IMR-90 (cell line): ENCODE data around the gene STX19. TPM values are rescaled to one million over a fixed set of nuclear protein-coding genes. Genes with fewer than 3 reads are reported as not detected.

Source experiments
- ATAC-seq: fragments of 200-7000 bp; cut with Tn5 transposase; 2 replicates; pipeline ENCODE4 v1.9.1; 2020; ENCODE audit warnings: low read depth, mild to moderate bottlenecking, moderate library complexity
- BruUV-seq: library from RNA; stranded (reverse); fragments of 400-500 nt; replicated peaks from 2 replicates; lab custom pipeline; 2021; lab: Mats Ljungman, UMichigan
- CTCF ChIA-PET: fragments of 300-600 bp; formaldehyde crosslinking; extraction: SDS; loops from one replicate; lab custom pipeline; 2021; ENCODE audit warnings: antibody characterized with exemption; lab: Yijun Ruan, JAX
- POLR2A ChIA-PET: fragments of 300-600 bp; sonication (Branson Sonifier 250); formaldehyde crosslinking; loops from one replicate; lab custom pipeline; 2022; ENCODE audit warnings: antibody characterized with exemption; ENCODE audit not compliant: unreplicated experiment; lab: Charles Lee
- DNase-seq: peaks from one replicate; pipeline ENCODE4 v3.0.0; 2013
- H2AFZ ChIP-seq: replicated peaks from 2 replicates; pipeline ENCODE3; 2013; ENCODE audit warnings: low read length, mild to moderate bottlenecking; ENCODE audit not compliant: poor library complexity
- H2AK5ac ChIP-seq: 2 replicates; pipeline ENCODE4 v1.6.1; 2013; ENCODE audit warnings: low read depth, low read length, inconsistent platforms
- H2AK9ac ChIP-seq: replicated peaks from 2 replicates; pipeline ENCODE3; 2013; ENCODE audit warnings: mild to moderate bottlenecking, low read depth, low read length, moderate library complexity; ENCODE audit not compliant: poor library complexity
- H2BK120ac ChIP-seq: 2 replicates; pipeline ENCODE4 v1.6.1; 2013; ENCODE audit warnings: low read depth, low read length, inconsistent platforms
- H2BK15ac ChIP-seq: 3 replicates; pipeline ENCODE4 v1.6.1; 2013; ENCODE audit warnings: low read depth, low read length, inconsistent platforms
- H2BK20ac ChIP-seq: 2 replicates; pipeline ENCODE4 v1.6.1; 2013; ENCODE audit warnings: low read depth, mild to moderate bottlenecking, inconsistent platforms, low read length, moderate library complexity
- H2BK5ac ChIP-seq: 2 replicates; pipeline ENCODE4 v1.6.1; 2013; ENCODE audit warnings: mild to moderate bottlenecking, low read depth, low read length, inconsistent platforms; ENCODE audit not compliant: poor library complexity, severe bottlenecking
- H3K14ac ChIP-seq: replicated peaks from 2 replicates; pipeline ENCODE4 v1.6.1; 2013; ENCODE audit warnings: low read depth, low read length, inconsistent platforms
- H3K18ac ChIP-seq: 2 replicates; pipeline ENCODE4 v1.6.1; 2013; ENCODE audit warnings: low read depth, low read length, control low read depth
- H3K23ac ChIP-seq: 2 replicates; pipeline ENCODE4 v1.6.1; 2013; ENCODE audit warnings: low read depth, low read length, inconsistent platforms
- H3K27ac ChIP-seq: 2 replicates; pipeline ENCODE4 v1.5.1; 2013; ENCODE audit warnings: mild to moderate bottlenecking, control low read depth, low read length; ENCODE audit not compliant: insufficient read depth
- H3K27me3 ChIP-seq: 2 replicates; pipeline ENCODE4 v1.6.1; 2013; ENCODE audit warnings: low read length; ENCODE audit not compliant: control insufficient read depth, insufficient read depth
- H3K36me3 ChIP-seq: 2 replicates; pipeline ENCODE4 v1.6.1; 2013; ENCODE audit warnings: low read length, mixed read lengths; ENCODE audit not compliant: control insufficient read depth, insufficient read depth
- H3K4ac ChIP-seq: 2 replicates; pipeline ENCODE4 v1.6.1; 2013; ENCODE audit warnings: low read depth, low read length, inconsistent platforms
- H3K4me1 ChIP-seq: 2 replicates; pipeline ENCODE4 v1.6.1; 2013; ENCODE audit warnings: low read length, mixed read lengths; ENCODE audit not compliant: control insufficient read depth, insufficient read depth
- H3K4me2 ChIP-seq: 2 replicates; pipeline ENCODE4 v1.6.1; 2013; ENCODE audit warnings: low read depth, mild to moderate bottlenecking, control low read depth, low read length, moderate library complexity
- H3K4me3 ChIP-seq: 2 replicates; pipeline ENCODE4 v1.5.1; 2013; ENCODE audit warnings: low read depth, mild to moderate bottlenecking, control low read depth, low read length, moderate library complexity; ENCODE audit not compliant: insufficient read depth
- H3K56ac ChIP-seq: 2 replicates; pipeline ENCODE4 v1.6.1; 2013; ENCODE audit warnings: low read length, inconsistent platforms; ENCODE audit not compliant: insufficient read depth; ENCODE audit errors: extremely low read depth
- H3K79me1 ChIP-seq, 2 experiments: 2 replicates each; pipeline ENCODE4 v1.6.1; 2013; ENCODE audit warnings: low read length in 2 of 2, inconsistent platforms in 1 of 2, low read depth in 1 of 2
- H3K9ac ChIP-seq: 2 replicates; pipeline ENCODE4 v1.6.1; 2013; ENCODE audit warnings: low read depth, low read length, control low read depth
- H3K9me1 ChIP-seq: 2 replicates; pipeline ENCODE4 v1.6.1; 2013; ENCODE audit warnings: low read length, inconsistent platforms; ENCODE audit not compliant: insufficient read depth
- H3K9me3 ChIP-seq: 2 replicates; pipeline ENCODE4 v1.6.1; 2013; ENCODE audit warnings: low read length; ENCODE audit not compliant: control insufficient read depth, insufficient read depth
- H4K20me1 ChIP-seq: 2 replicates; pipeline ENCODE4 v1.6.1; 2013; ENCODE audit warnings: low read length, inconsistent platforms; ENCODE audit not compliant: insufficient read depth
- H4K5ac ChIP-seq: 2 replicates; pipeline ENCODE4 v1.6.1; 2013; ENCODE audit warnings: mild to moderate bottlenecking, low read depth, low read length, control low read depth
- H4K8ac ChIP-seq, 2 experiments: 2 replicates each; pipeline ENCODE4 v1.6.1; 2013; ENCODE audit warnings: low read depth in 2 of 2, low read length in 2 of 2, control low read depth in 1 of 2, inconsistent platforms in 1 of 2
- H4K91ac ChIP-seq: 2 replicates; pipeline ENCODE4 v1.6.1; 2013; ENCODE audit warnings: low read depth, low read length, inconsistent platforms; ENCODE audit not compliant: insufficient read depth
- BHLHE40 ChIP-seq: fragments of 150-350 bp; IDR thresholded peaks from 2 replicates; pipeline ENCODE4 v1.6.1; 2016; ENCODE audit warnings: mild to moderate bottlenecking, low read depth, low read length
- CHD1 ChIP-seq: IDR thresholded peaks from 2 replicates; pipeline ENCODE4 v1.6.1; 2012; ENCODE audit warnings: low read depth, low read length, improper control_type of control experiment
- ELK1 ChIP-seq: fragments of 150-350 bp; IDR thresholded peaks from 2 replicates; pipeline ENCODE4 v1.6.1; 2016; ENCODE audit warnings: low read depth, mild to moderate bottlenecking, low read length, moderate library complexity, borderline replicate concordance
- FOS ChIP-seq: fragments of 150-350 bp; IDR thresholded peaks from 2 replicates; pipeline ENCODE4 v1.6.1; 2016; ENCODE audit warnings: low read depth, low read length
- MAFK ChIP-seq: IDR thresholded peaks from 2 replicates; pipeline ENCODE4 v1.6.1; 2012; ENCODE audit warnings: low read depth, low read length, improper control_type of control experiment
- MAZ ChIP-seq: IDR thresholded peaks from 2 replicates; pipeline ENCODE4 v1.6.1; 2012; ENCODE audit warnings: low read depth, mild to moderate bottlenecking, low read length, improper control_type of control experiment, moderate library complexity, borderline replicate concordance
- MXI1 ChIP-seq: IDR thresholded peaks from 2 replicates; pipeline ENCODE4 v1.6.1; 2012; ENCODE audit warnings: low read depth, mild to moderate bottlenecking, low read length, moderate library complexity, borderline replicate concordance
- NFE2L2 ChIP-seq: fragments of 150-350 bp; IDR thresholded peaks from 2 replicates; pipeline ENCODE4 v1.6.1; 2016; ENCODE audit warnings: low read depth, mild to moderate bottlenecking, low read length
- POLR2A ChIP-seq: IDR thresholded peaks from 2 replicates; pipeline ENCODE4 v1.6.1; 2012; ENCODE audit warnings: mild to moderate bottlenecking, low read depth, low read length
- RAD21 ChIP-seq: IDR thresholded peaks from 2 replicates; pipeline ENCODE4 v1.6.1; 2012; ENCODE audit warnings: low read length, improper control_type of control experiment
- RCOR1 ChIP-seq: IDR thresholded peaks from 2 replicates; pipeline ENCODE4 v1.6.1; 2012; ENCODE audit warnings: mild to moderate bottlenecking, low read length, improper control_type of control experiment; ENCODE audit not compliant: insufficient replicate concordance
- WGBS, 2 experiments: methylation state at CpG; one replicate each; pipeline versions ENCODE4 v1.1.5 to v1.1.7; 2013; ENCODE audit warnings: missing lambda C conversion rate in 2 of 2; ENCODE audit not compliant: insufficient read length in 1 of 2; ENCODE audit errors: extremely low coverage in 2 of 2; 5-methylcytosine and 5-hydroxymethylcytosine counted together
- dilution Hi-C: fragments of 300-500 bp; cut with HindIII; formaldehyde crosslinking; loops from one replicate; pipeline ENCODE4 v1.14.3; 2018; ENCODE audit warnings: low sequenced_read_pairs; ENCODE audit not compliant: unreplicated experiment
- in situ Hi-C: fragments of 300-500 bp; cut with MboI; formaldehyde crosslinking; loops from 3 replicates; pipeline ENCODE4 v1.14.3; 2019; ENCODE audit warnings: low sequenced_read_pairs, inconsistent platforms, mixed read lengths
- intact Hi-C: fragments of 100-400 bp; cut with micrococcal nuclease; formaldehyde crosslinking; loops from 2 replicates; pipeline ENCODE4 v1.10.0; 2022
- polyA plus RNA-seq, 3 experiments: library from polyadenylated mRNA; depleted of rRNA; stranded (reverse); fragments of >200 nt; gene quantifications; 2 replicates each; pipeline ENCODE4 v1.2.3, GENCODE V29; 2012; ENCODE audit warnings: low replicate concordance in 1 of 3
- total RNA-seq: library from RNA; depleted of rRNA; stranded (reverse); fragments of >200 nt; gene quantifications from 2 replicates; pipeline ENCODE4 v1.2.3, GENCODE V29; 2012
- TF ChIP-seq, protein P1 (sequence below): conservative IDR thresholded peaks from 2 replicates; pipeline ENCODE4 v1.5.1; 2012; ENCODE audit warnings: mild to moderate bottlenecking, low read depth, low read length, improper control_type of control experiment
- TF ChIP-seq, protein P2 (sequence below): fragments of 150-350 bp; IDR thresholded peaks from 2 replicates; pipeline ENCODE4 v1.6.1; 2017; ENCODE audit warnings: mild to moderate bottlenecking, antibody characterized with exemption, low read length, low read depth

The STX19 gene
- total and polyA plus RNA-seq, 2 of the 4 experiments (the other 2 are of a cell fraction): not detected

GRCh38 chr3:94062513-94063404 is 34.4 kb upstream of the STX19 start, which contains the start of the genes DHFR2 and NSUN3:
Gene DHFR2 (minus strand): TSS chr3:94062916. CDS start chr3:94061511, 1,405 bp downstream.
Gene NSUN3 (plus strand): TSS chr3:94063061. CDS start chr3:94063127, 66 bp downstream.
- TSS peak; percentile 66 for BruUV-seq
- Histone ChIP-seq H3K9ac (peak within 1 kb of the TSS; percentile 92), H2BK20ac (peak within 1 kb of the TSS; percentile 62; the same call in 1 of the 2 replicates), H4K91ac (peak within 1 kb of the TSS; percentile 91), H3K27me3 (no peaks in the 10 kb centered on the region), H3K9me3 (no peaks in the 10 kb centered on the region), H3K79me1 (peaks cover 6 to 34% of the 10 kb centered on the region in 2 experiments; a peak in 2 of 4 replicates), H2AFZ (peak within 1 kb of the TSS; percentile 90), H3K4me2 (peak within 1 kb of the TSS; percentile 79), H3K4me3 (peak within 1 kb of the TSS; percentile 70), H3K56ac (peak within 1 kb of the TSS; percentile 97), H3K18ac (peak within 1 kb of the TSS; percentile 78), H2BK120ac (peak within 1 kb of the TSS; percentile 89), H4K5ac (peak within 1 kb of the TSS; percentile 89), H3K9me1 (no peaks in the 10 kb centered on the region), H3K14ac (peak within 1 kb of the TSS; percentile 96), H3K4ac (peak within 1 kb of the TSS; percentile 88), H3K27ac (peak within 1 kb of the TSS; percentile 91), H2BK15ac (peak within 1 kb of the TSS; percentile 22; the same call in 1 of the 3 replicates), H4K8ac (peak within 1 kb of the TSS; percentile 61 to 95), H2AK9ac (peak within 1 kb of the TSS; percentile 71), H2BK5ac (peak within 1 kb of the TSS; percentile 84), H4K20me1 (no peaks in the 10 kb centered on the region), H3K23ac (peak within 1 kb of the TSS; percentile 76), H3K36me3 (peaks cover 4% of the 10 kb centered on the region), H2AK5ac (peak within 1 kb of the TSS; percentile 14; the same call in 1 of the 2 replicates), H3K4me1 (peaks cover 1% of the 10 kb centered on the region; the same call in 1 of the 2 replicates)
- in situ Hi-C loops: no loop called here
- intact Hi-C loops: loop anchor here (10.0 kb wide), 1 partner anchor 218 kb away; no protein-coding TSS in a partner anchor
- POLR2A ChIA-PET: interaction anchor here (0.5 kb wide), 1 partner anchor 33 kb away, joined by 3 read pairs; no protein-coding TSS in a partner anchor
- CTCF ChIA-PET: no interaction called here
- 0% methylated on average over 22 of the region's 52 CpGs; no CpG with 5 or more reads in 1 of the 2 experiments for WGBS, 2 experiments
- dilution Hi-C loops: no loop called here
- peak; percentile 97 for ATAC-seq
- peak; percentile 98 for DNase-seq
- TF ChIP-seq RAD21: no peak
- TF ChIP-seq CHD1: no peak
- no peak; the same call in 1 of the 2 replicates for TF ChIP-seq NFE2L2
- TF ChIP-seq, protein P1, sequence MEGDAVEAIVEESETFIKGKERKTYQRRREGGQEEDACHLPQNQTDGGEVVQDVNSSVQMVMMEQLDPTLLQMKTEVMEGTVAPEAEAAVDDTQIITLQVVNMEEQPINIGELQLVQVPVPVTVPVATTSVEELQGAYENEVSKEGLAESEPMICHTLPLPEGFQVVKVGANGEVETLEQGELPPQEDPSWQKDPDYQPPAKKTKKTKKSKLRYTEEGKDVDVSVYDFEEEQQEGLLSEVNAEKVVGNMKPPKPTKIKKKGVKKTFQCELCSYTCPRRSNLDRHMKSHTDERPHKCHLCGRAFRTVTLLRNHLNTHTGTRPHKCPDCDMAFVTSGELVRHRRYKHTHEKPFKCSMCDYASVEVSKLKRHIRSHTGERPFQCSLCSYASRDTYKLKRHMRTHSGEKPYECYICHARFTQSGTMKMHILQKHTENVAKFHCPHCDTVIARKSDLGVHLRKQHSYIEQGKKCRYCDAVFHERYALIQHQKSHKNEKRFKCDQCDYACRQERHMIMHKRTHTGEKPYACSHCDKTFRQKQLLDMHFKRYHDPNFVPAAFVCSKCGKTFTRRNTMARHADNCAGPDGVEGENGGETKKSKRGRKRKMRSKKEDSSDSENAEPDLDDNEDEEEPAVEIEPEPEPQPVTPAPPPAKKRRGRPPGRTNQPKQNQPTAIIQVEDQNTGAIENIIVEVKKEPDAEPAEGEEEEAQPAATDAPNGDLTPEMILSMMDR: no peak
- peak; percentile 63; the same call in 1 of the 2 replicates for TF ChIP-seq BHLHE40
- TF ChIP-seq POLR2A: peak; percentile 79
- no peak for TF ChIP-seq FOS
- peak; percentile 88 for TF ChIP-seq MAFK
- no peak for TF ChIP-seq ELK1
- TF ChIP-seq MXI1: no peak
- peak; percentile 26 for TF ChIP-seq RCOR1
- no peak for TF ChIP-seq MAZ
- TF ChIP-seq, protein P2, sequence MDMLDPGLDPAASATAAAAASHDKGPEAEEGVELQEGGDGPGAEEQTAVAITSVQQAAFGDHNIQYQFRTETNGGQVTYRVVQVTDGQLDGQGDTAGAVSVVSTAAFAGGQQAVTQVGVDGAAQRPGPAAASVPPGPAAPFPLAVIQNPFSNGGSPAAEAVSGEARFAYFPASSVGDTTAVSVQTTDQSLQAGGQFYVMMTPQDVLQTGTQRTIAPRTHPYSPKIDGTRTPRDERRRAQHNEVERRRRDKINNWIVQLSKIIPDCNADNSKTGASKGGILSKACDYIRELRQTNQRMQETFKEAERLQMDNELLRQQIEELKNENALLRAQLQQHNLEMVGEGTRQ: no peak
